ENCODE data around the gene SCN7A.

Gene SCN7A

DNA sequence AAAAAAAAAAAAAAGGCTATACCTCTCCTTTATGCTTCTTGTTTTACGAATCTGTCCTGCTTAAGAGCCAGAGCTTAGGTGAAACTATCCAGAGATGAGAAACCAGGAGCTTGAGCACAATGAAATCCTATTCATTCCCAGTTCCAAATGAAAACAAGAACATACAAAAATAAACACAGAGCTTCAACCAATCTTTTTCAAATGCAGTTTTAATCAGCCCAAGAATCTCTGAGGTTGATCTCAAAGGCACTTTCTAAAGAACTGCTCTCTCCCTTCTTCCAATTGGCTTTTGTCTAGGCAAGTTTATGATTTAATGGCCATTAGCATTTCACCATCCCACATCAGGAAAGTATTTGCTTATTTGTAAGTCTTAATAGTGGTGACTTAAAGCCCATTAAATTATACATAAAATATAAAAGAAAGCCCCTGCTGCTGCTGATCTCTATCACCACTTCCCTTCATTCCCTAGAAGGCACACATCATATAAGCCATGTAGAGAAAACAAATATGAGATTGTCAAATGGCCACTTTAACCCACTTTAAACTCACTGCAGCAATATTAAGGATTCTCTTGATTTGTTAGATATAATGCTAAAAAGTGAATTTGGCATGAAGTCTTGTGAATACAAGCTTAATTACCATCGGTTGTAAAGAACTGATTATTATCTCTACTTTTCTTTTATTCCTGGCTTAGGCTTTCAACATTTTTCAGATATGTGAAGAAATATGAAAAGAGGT lies 89.0 kb downstream of the SCN7A start:
- no peak for DNase-seq (ENCODE audit: low read depth in 1 of 2, low spot score in 1 of 2)

DNA sequence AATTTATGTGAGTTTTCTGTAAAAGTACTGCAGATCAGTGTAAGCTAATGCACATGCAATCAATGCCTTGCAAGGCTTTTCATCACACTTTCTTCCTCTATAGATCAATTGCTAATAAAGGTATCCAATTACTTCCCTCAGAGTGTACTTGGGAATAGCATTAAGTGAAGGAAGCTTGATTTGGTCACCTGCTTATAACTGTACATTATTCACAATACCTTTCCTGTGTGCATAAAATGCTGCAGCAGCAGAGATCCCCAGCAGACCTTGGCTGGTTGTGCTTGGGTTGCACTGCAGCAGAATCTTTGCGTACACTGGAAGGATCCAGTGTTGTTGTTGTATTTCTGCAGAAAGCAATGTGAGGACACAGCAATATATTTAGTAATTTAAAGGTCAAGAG lies 99.8 kb downstream of the SCN7A start:
- no peak for DNase-seq (ENCODE audit: low read depth in 1 of 2, low spot score in 1 of 2)

- DNase-seq (ENCODE audit: low read depth in 1 of 2, low spot score in 1 of 2), result no peak
Observed at GRCh38 chr2:166393008-166393407, 101.0 kb downstream of the SCN7A start.

- no peak for DNase-seq (ENCODE audit: low read depth in 1 of 2, low spot score in 1 of 2)
Observed at GRCh38 chr2:166388481-166389070, 105.5 kb downstream of the SCN7A start.

DNA sequence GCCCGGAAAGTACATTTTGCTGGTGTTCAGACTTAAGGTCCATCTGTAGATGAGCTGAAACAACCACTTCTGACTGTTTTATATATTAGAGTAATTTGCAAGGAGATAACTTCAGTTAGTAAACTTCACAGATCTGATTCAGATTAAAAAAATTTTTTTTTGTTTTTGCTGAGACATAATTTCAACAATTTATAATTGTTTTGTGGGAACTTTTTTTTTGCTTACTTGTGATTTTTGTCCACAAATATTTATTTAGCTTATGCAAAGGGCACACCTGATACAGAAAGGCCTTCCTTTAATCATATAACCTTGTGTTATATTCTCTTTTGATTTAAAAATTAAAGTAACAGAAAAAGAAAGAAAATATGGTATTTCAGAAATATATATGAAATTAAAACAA lies 108.7 kb downstream of the SCN7A start:
- DNase-seq (ENCODE audit: low read depth in 1 of 2, low spot score in 1 of 2), result no peak

- DNase-seq (ENCODE audit: low read depth in 1 of 2, low spot score in 1 of 2), result no peak
Observed at GRCh38 chr2:166384774-166385173, 109.3 kb downstream of the SCN7A start.

DNA sequence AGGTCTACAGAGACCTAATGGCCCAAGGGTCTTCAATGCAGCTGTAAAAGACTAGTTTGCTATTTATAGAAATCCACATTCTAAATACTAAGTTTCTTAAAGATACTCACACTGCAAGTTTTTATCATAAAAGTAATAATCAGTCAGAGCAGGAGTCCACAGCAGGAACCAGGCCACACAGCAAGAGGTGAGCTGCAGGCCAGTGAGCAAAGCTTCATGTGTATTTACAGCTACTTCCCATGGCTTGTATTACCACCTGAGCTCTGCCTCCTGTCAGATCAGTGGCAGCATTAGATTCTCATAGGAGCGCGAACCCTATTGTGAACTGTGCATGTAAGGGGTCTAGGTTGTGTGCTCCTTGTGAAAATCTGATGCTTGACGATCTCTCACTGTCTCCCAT lies 111.6 kb downstream of the SCN7A start:
- DNase-seq (ENCODE audit: low read depth in 1 of 2, low spot score in 1 of 2), result no peak

GRCh38 chr2:166380615-166381014 lies 113.4 kb downstream of the SCN7A start:
- DNase-seq (ENCODE audit: low read depth in 1 of 2, low spot score in 1 of 2), result no peak

DNA sequence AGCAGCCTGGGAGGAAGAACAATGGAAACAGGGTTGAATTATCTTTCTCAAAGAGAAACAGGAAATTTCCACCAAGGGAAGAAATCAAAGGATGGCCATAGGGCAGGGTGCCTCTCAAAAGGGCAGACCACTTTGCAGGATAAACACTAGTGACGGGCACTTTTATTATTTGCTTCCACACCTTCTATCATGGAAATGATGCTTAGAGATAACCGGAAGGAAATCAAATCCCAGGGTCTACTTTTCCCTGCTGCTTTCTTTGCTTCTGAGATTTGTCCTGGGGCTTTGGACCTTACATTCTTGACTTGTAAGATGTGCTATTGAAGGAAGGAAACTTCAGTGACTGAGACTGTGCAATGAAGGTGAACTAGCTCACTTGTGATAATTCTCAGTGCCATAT lies 117.2 kb downstream of the SCN7A start:
- DNase-seq (ENCODE audit: low read depth in 1 of 2, low spot score in 1 of 2), result no peak

GRCh38 chr2:166376488-166376828 lies 117.6 kb downstream of the SCN7A start:
- no peak for DNase-seq (ENCODE audit: low read depth in 1 of 2, low spot score in 1 of 2)

DNA sequence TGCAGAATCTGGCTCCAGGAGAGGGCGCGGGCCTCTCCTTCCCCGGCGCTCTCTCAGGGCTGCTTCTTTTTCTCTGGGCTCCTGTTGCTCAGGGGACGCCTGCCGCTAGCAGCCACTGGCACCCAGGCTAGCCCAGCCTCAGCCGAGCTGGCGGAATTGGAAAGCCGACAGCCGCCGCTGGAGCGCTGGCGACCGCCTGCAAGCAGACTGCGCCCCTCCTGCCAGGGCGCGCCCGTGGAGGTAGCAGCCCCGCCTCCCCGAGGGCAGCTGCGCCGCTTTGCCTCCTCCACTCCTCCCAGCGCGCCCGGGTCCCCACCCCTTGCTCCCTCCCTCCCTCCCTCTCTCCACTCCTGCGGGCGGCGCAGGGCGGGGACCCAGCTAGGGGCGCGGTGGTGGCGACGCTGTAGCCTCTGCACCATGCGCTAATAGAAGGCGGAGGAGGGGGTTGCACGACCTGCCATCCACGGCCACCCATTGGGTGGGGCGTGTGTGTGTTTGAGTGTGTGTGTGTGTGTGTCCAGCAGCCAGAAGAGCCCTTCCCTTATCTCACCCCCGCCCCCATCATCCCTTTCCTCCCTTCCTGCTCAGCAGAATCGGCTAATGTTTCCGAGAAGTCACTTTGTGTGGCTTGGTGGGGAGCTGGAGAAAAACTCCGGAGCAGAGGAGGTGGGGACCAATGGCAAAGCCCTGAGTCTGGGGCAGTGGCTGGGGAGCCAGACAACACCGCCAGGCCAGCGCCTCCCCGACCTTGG lies 118.1 kb downstream of the SCN7A start, which contains the start of gene SCN9A:
TSS of gene SCN9A (minus strand) at position 209 of the 752 bp plus-strand sequence. CDS start 64,188 bp downstream, outside the sequence.
- DNase-seq (ENCODE audit: low read depth in 1 of 2, low spot score in 1 of 2), result no peak

GRCh38 chr2:166375195-166375735 lies 118.8 kb downstream of the SCN7A start:
- no peak for DNase-seq (ENCODE audit: low read depth in 1 of 2, low spot score in 1 of 2)

DNA sequence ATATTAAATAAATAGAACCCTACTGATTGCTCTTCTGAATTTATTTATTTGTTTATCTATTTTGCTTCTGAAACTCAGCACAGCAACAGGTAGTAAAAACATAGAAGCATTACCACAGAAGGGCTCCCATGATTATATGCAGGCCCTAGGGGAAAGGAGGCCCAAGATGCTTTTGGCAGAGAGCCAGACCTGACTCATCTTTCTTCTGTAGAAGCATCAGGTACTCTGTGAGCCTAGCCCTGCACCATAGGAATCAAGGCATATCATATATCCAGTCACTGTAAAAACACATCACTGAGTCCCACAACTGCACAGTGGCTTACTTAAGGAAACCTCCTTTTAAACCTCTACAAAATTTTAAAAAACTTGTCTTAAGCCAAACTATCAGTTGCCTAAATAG lies 120.1 kb downstream of the SCN7A start:
- no peak for DNase-seq (ENCODE audit: low read depth in 1 of 2, low spot score in 1 of 2)

- no peak for DNase-seq (ENCODE audit: low read depth in 1 of 2, low spot score in 1 of 2)
Observed at GRCh38 chr2:166373539-166373938, 120.5 kb downstream of the SCN7A start.

DNA sequence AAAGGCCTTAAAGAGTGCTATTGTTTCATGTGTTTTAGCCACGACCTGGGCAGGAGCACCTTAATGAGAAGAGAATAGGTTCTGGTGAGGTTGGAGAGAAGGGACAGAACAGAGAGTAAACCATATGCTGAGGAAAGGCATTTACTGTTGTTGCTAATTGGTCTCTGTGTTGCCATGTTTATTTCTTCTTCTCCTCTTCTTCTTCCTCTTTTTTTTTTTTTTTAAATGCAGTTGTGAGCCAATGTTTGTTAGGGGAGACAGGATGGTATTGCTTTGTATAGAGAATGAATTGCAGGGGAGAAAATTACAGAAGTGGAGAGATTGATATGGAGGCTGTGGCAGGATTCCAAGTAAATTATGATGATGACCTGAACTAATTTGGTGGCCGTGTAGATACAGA lies 120.9 kb downstream of the SCN7A start:
- no peak for DNase-seq (ENCODE audit: low read depth in 1 of 2, low spot score in 1 of 2)

DNA sequence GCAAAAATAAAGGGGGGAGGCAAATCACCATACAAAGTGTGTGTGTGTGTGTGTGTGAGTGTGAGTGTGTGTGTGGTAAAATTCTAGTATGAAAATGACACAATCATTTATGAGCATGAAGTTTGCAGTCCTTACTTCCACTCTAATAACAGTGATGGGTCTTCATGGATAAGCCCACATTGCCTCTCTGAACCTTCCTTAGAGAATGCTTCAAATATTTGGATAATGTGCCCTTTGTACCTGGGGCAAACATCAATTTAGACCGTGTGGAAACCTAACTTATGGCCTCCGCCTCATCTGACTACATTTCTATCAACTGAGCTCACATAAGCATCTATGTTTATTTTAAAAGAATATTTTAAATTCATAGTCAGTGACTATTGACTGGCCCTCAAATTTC lies 122.0 kb downstream of the SCN7A start:
- DNase-seq (ENCODE audit: low read depth in 1 of 2, low spot score in 1 of 2), result no peak

GRCh38 chr2:166365803-166366420 lies 128.1 kb downstream of the SCN7A start:
- DNase-seq (ENCODE audit: low read depth in 1 of 2, low spot score in 1 of 2), result no peak

DNA sequence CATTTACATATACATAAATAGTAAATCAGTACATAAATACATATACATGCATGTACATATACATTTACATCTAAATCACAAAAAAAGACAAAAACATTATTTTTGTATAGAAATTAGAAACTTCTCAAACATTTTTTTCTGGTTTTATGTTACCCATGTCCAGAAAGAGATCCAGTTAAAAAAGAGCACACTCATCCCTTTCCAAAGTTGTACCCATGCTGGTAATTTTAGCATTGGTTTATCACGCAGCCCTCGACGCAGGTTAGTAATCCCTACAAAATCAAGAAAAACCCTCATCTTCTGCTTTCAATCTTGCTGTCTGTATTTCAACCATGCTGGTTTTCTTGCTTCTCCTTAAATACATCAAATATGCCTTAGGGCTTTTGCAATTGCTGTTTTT lies 128.8 kb downstream of the SCN7A start:
- DNase-seq (ENCODE audit: low read depth in 1 of 2, low spot score in 1 of 2), result no peak

DNA sequence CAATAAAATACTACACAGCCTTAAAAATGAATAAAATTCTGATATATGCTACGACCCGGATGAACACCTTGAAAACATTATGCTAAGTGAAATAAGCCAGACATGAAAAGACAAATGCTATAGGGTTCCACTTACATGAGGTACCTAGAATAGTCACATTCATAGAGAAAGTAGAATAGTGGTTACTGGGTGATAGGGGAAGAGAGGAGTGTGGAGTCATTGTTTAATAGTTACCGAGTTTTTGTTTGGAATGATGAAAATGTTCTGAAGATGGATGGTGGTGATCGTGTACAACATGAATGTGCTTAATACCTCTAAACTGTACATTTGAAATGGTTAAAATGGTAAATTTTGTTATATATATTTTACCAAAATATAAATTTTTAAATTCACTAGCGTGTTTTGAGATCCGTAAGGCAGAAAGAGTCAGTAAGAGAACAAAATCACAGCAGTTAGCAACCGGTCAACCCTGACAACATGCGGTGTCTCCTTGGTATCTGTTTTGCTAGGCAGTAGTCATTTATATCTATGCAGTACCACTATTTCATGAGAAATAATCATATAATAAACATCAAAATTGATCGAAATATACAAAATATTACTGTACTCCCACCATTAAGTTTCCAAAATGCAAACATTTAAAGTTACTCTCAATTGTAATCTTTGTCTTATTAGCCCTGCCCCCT lies 129.4 kb downstream of the SCN7A start:
- DNase-seq (ENCODE audit: low read depth in 1 of 2, low spot score in 1 of 2), result no peak

- DNase-seq (ENCODE audit: low read depth in 1 of 2, low spot score in 1 of 2), result no peak
Observed at GRCh38 chr2:166361351-166362153, 132.5 kb downstream of the SCN7A start.
